Heart right ventricle (tissue), 16 donors: ENCODE results near the gene CYP4F8. TPM values are rescaled to one million over a fixed set of nuclear protein-coding genes. Genes with fewer than 3 reads are reported as not detected.

Experiments used
- ATAC-seq, 8 donors: fragments of 200-7000 bp; cut with Tn5 transposase; one replicate each; pipeline ENCODE4 v1.9.1; 2020; ENCODE audit warnings: mild to moderate bottlenecking in 8 of 8, moderate library complexity in 8 of 8, moderate number of reproducible peaks in 1 of 8
- DNase-seq, 2 donors: peaks; one replicate each; pipeline ENCODE4 v3.0.0-alpha.2; 2020
- H3K27ac ChIP-seq, 10 donors: fragments of 200-600 bp; sonication (generic) in 2 of 10; one replicate each; pipeline versions ENCODE4 v1.5.0 to v1.8.0; 2020 to 2022; ENCODE audit warnings: mild to moderate bottlenecking in 3 of 10
- H3K27me3 ChIP-seq, 7 donors: fragments of 200-600 bp; one replicate each; pipeline ENCODE4 v1.8.0; 2021 to 2022; ENCODE audit warnings: mild to moderate bottlenecking in 2 of 7
- H3K36me3 ChIP-seq, 9 donors: fragments of 200-600 bp; sonication (generic) in 1 of 9; one replicate each; pipeline versions ENCODE4 v1.5.0 to v1.8.0; 2020 to 2022; ENCODE audit warnings: mild to moderate bottlenecking in 2 of 9
- H3K4me1 ChIP-seq, 9 donors: fragments of 200-600 bp; sonication (generic) in 1 of 9; one replicate each; pipeline versions ENCODE4 v1.5.0 to v1.8.0; 2020 to 2022; ENCODE audit warnings: mild to moderate bottlenecking in 4 of 9
- H3K4me3 ChIP-seq, 10 donors: fragments of 200-600 bp; sonication (generic) in 2 of 10; one replicate each; pipeline versions ENCODE4 v1.5.0 to v1.8.0; 2020 to 2022; ENCODE audit warnings: mild to moderate bottlenecking in 7 of 10, moderate library complexity in 2 of 10
- H3K9me3 ChIP-seq, 11 donors: fragments of 200-600 bp in 10 of 11; sonication (generic) in 2 of 11; one replicate each; pipeline versions ENCODE4 v1.5.0 to v1.8.0; 2013 to 2022; ENCODE audit warnings: mild to moderate bottlenecking in 2 of 11, control low read depth in 1 of 11, moderate library complexity in 1 of 11
- WGBS, 2 donors: extraction: QIAGEN DNeasy Blood & Tissue Kit; methylation state at CpG; one replicate each; pipeline ENCODE4 v1.1.7; 2013; ENCODE audit warnings: inconsistent platforms in 1 of 2; 5-methylcytosine and 5-hydroxymethylcytosine counted together
- intact Hi-C, 10 donors: fragments of 100-400 bp; cut with DNase I; formaldehyde crosslinking; loops; one replicate each; pipeline versions ENCODE4 v1.11.1 to v1.14.2; 2022
- polyA plus RNA-seq, 2 donors: library from polyadenylated mRNA; stranded (reverse); fragments of 200-250 nt; gene quantifications; one replicate each; pipeline ENCODE4 v1.2.3, GENCODE V29; 2013
- total RNA-seq, 10 donors: library from RNA; stranded (reverse); fragmentation: NEBNext Ultra II Directional in 3 of 10; extraction: Animal tissue kit (Norgen Biotek cat#: 25700) in 3 of 10; gene quantifications; one replicate each; pipeline versions ENCODE4 v1.2.1 to v1.2.4, GENCODE V29; 2021 to 2023
- TF ChIP-seq, protein P1 (sequence below), 9 donors: fragments of 200-600 bp; sonication (generic) in 2 of 9; IDR thresholded peaks; one replicate each; pipeline versions ENCODE4 v1.5.0 to v1.8.0; 2021 to 2022; ENCODE audit warnings: antibody characterized with exemption in 9 of 9, mild to moderate bottlenecking in 5 of 9, moderate library complexity in 1 of 9
- donor health status: Arrhythmogenic right ventricular cardiomyopathy.
- donor health status: ischemic (EF 13 %, LVEDD 7.1; RV severe dilation, severe dysfunction).
- donor health status: healthy with polysubstance abuse.
- donor health status: DM: no; HTN: yes; CAD: no.
- donor health status: DM: no; HTN: no; CAD: no.
- donor health status: ischemic (EF 25% LVEDD 6.9; RV normal size, moderate dysfunction).
- donor health status: ischemic (EF 25% LVEDD 5.7; RV mildly dilated, moderate dysfunction).
- donor health status: healthy.
- donor health status: DM: yes; HTN: yes; CAD: no.
- donor health status: Ischemic cardiomyopathy.
- donor health status: ischemic (EF 35%, LVEDD 5.7; RV mildly dilated, moderate dysfunction).
- donor health status: nonischemic (EF 11% LVEDD 7.7; RV severe dilation, severe dysfunction).
- donor health status: DM: yes; HTN: yes; CAD: no.
- donor health status: PGD.
- donor health status: ischemic (EF 29% LVEDD 5.4; RV normal size, mild dysfunction).
- donor health status: nonischemic (EF 23%, LVEDD 6.1; RV moderate dilation, normal function).

Gene CYP4F8
- total and polyA plus RNA-seq, 12 donors, result not detected

DNA sequence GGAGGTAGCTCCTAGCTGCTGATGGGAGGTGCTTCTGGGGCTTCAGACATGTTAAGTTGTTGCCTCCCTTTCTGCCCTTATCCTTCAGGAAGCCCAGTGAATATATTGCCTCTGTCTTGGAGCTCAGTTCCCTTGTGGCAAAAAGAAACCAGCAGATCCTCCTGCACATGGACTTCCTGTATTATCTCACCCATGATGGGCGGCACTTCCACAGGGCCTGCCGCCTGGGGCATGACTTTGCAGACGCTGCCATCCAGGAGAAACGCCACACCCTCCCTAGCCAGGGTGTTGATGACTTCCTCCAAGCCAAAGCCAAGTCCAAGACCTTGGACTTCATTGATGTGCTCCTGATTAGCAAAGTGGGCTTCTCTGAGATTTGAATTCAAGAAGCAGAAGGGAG is 51.9 kb downstream of the CYP4F8 start:
- intact Hi-C loops, result no loop called here
- no peak overlapping the region for H3K4me3 ChIP-seq
- no peak for ATAC-seq
- no peaks in the 10 kb centered on the region for H3K36me3 ChIP-seq
- peaks cover 0 to 8% (median 0%) of the 10 kb centered on the region in 11 donors for H3K9me3 ChIP-seq
- no peaks in the 10 kb centered on the region for H3K4me1 ChIP-seq
- DNase-seq, result no peak
- WGBS, 2 donors, result 43 to 61% methylated on average over 4 of the region's 4 CpGs
- TF ChIP-seq, protein P1, sequence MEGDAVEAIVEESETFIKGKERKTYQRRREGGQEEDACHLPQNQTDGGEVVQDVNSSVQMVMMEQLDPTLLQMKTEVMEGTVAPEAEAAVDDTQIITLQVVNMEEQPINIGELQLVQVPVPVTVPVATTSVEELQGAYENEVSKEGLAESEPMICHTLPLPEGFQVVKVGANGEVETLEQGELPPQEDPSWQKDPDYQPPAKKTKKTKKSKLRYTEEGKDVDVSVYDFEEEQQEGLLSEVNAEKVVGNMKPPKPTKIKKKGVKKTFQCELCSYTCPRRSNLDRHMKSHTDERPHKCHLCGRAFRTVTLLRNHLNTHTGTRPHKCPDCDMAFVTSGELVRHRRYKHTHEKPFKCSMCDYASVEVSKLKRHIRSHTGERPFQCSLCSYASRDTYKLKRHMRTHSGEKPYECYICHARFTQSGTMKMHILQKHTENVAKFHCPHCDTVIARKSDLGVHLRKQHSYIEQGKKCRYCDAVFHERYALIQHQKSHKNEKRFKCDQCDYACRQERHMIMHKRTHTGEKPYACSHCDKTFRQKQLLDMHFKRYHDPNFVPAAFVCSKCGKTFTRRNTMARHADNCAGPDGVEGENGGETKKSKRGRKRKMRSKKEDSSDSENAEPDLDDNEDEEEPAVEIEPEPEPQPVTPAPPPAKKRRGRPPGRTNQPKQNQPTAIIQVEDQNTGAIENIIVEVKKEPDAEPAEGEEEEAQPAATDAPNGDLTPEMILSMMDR (IDR thresholded peaks at IDR 0.05), result no peak
- no peak overlapping the region for H3K27ac ChIP-seq
- peaks cover 0 to 54% (median 4%) of the 10 kb centered on the region in 7 donors for H3K27me3 ChIP-seq

DNA sequence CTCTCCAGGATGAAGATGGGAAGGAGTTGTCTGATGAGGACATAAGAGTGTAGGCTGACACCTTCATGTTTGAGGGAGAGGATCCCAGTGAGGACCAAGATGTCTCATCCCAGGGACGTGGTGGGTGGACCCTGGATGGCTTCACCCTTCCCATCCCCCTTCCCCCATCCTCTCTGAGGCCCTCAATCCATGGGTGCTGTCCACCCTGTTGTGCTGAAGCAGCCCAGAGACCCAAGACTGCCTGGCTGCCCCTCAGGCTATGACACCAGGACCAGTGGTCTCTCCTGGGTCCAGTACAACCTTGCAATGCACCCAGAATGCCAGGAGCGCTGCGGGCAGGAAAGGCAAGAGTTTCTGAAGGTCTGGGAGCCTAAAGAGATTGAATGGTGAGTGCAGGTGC is 54.4 kb downstream of the CYP4F8 start:
- TF ChIP-seq, protein P1 (IDR thresholded peaks at IDR 0.05), result no peak
- Histone ChIP-seq H3K9me3 (peaks cover 0 to 7% (median 0%) of the 10 kb centered on the region in 11 donors), H3K27me3 (peaks cover 0 to 41% (median 4%) of the 10 kb centered on the region in 7 donors), H3K36me3 (no peaks in the 10 kb centered on the region), H3K4me3 (no peak overlapping the region), H3K27ac (no peak overlapping the region), H3K4me1 (peaks cover 0 to 15% (median 10%) of the 10 kb centered on the region in 9 donors)
- ATAC-seq (no peak), DNase-seq (no peak)
- intact Hi-C loops, result no loop called here
- WGBS, 2 donors, result 59 to 66% methylated on average over 3 of the region's 3 CpGs

DNA sequence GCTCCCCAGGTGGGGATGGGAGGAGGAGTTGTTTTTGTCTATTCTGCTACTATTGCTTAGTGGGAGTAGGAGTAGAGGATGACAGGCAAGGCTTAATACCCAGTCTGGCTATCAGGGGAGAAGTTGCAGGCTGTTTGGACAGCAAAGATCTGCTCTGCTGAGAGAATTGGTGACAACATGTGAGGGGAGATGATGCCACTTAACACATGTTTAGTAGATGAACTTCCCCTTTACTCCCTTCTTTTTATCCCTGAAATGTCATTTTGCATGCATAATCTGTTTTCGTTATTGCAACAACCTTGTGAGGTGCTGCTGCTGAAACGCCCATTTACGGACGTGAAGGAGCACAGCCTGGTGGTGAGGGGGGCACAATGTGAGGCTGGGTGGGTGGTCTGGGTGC is 54.9 kb downstream of the CYP4F8 start:
- Histone ChIP-seq H3K9me3 (peaks cover 0 to 2% (median 0%) of the 10 kb centered on the region in 11 donors), H3K36me3 (no peaks in the 10 kb centered on the region), H3K4me1 (peaks cover 0 to 15% (median 10%) of the 10 kb centered on the region in 9 donors), H3K4me3 (no peak overlapping the region), H3K27ac (no peak overlapping the region), H3K27me3 (peaks cover 0 to 37% (median 4%) of the 10 kb centered on the region in 7 donors)
- ATAC-seq (no peak), DNase-seq (no peak)
- intact Hi-C loops, result loop anchor here in 2 of 10 donors (5.0 to 10.0 kb wide), 2 partner anchors 105 to 167 kb away; no protein-coding TSS in a partner anchor
- TF ChIP-seq, protein P1 (IDR thresholded peaks at IDR 0.05), result no peak
- 74 to 77% methylated on average over 4 of the region's 4 CpGs for WGBS, 2 donors

DNA sequence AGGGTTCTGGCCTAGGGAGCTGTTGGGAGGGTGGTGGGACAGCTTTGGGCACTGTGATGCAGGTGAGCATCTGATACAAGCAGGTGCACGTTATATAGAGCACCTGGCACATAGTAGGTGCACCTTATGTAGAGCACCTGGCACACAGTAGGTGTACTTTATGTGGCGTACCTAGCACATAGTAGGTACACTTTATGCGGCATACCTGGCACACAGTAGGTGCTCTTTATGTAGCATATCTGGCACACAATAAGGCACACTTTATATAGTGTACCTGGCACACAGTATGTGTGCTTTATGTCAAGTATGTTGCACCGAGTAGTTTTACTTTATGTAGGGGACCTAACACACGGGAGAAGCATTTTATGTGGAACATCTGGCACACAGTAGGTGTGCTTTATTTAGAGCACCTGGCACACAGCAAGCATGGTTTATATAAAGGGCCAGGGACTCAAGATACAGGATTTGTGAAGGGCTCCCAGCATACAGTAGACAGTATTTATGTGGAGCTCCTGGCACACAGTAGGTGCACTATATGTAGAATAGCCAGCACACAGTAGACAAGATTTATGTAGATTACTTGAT is 56.3 kb downstream of the CYP4F8 start:
- ATAC-seq, result no peak
- TF ChIP-seq, protein P1 (IDR thresholded peaks at IDR 0.05), result no peak
- no peak for DNase-seq
- H3K27me3 ChIP-seq, result peaks cover 0 to 26% (median 0%) of the 10 kb centered on the region in 7 donors
- no peak overlapping the region for H3K4me3 ChIP-seq
- no peaks in the 10 kb centered on the region for H3K36me3 ChIP-seq
- peak overlapping the region in 1 of 10 donors; percentile 78 for H3K27ac ChIP-seq
- WGBS, 2 donors, result 73 to 80% methylated on average over 5 of the region's 5 CpGs
- H3K4me1 ChIP-seq, result peaks cover 0 to 15% (median 10%) of the 10 kb centered on the region in 9 donors
- H3K9me3 ChIP-seq, result no peaks in the 10 kb centered on the region
- intact Hi-C loops, result loop anchor here in 2 of 10 donors (5.0 to 10.0 kb wide), 2 partner anchors 103 to 166 kb away; no protein-coding TSS in a partner anchor
